Brain microvascular endothelial cell (primary cell): ENCODE results near the gene KDM2B.

Source experiments
- DNase-seq: peaks from one replicate; pipeline ENCODE4 v3.0.0-alpha.2; 2020
- H3K27ac ChIP-seq: fragments of 250-450 bp; sonication (Bioruptor Pico); 2 replicates; pipeline ENCODE4 v1.5.1; 2020; ENCODE audit warnings: mild to moderate bottlenecking, moderate library complexity
- H3K27me3 ChIP-seq: fragments of 250-450 bp; sonication (Bioruptor Pico); replicated peaks from 2 replicates; pipeline ENCODE4 v1.5.1; 2020; ENCODE audit warnings: mild to moderate bottlenecking
- H3K36me3 ChIP-seq: fragments of 250-450 bp; sonication (Bioruptor Pico); replicated peaks from 2 replicates; pipeline ENCODE4 v1.5.1; 2020; ENCODE audit warnings: mild to moderate bottlenecking
- H3K4me3 ChIP-seq: 2 replicates; pipeline ENCODE4 v1.5.1; 2011; ENCODE audit warnings: low read depth, mild to moderate bottlenecking, control low read depth, low read length, moderate library complexity
- in situ Hi-C: cut with HindIII; loops from 2 replicates; pipeline ENCODE4 v1.10.0; 2017; ENCODE audit warnings: low sequenced_read_pairs, low pct_ligation_motif_present
- TF ChIP-seq, protein P1 (sequence below): IDR thresholded peaks from 2 replicates; pipeline ENCODE4 v1.5.1; 2011; ENCODE audit warnings: low read depth, mild to moderate bottlenecking, moderate library complexity, low read length, control low read depth, inconsistent platforms; ENCODE audit errors: missing control alignments

Gene KDM2B

DNA sequence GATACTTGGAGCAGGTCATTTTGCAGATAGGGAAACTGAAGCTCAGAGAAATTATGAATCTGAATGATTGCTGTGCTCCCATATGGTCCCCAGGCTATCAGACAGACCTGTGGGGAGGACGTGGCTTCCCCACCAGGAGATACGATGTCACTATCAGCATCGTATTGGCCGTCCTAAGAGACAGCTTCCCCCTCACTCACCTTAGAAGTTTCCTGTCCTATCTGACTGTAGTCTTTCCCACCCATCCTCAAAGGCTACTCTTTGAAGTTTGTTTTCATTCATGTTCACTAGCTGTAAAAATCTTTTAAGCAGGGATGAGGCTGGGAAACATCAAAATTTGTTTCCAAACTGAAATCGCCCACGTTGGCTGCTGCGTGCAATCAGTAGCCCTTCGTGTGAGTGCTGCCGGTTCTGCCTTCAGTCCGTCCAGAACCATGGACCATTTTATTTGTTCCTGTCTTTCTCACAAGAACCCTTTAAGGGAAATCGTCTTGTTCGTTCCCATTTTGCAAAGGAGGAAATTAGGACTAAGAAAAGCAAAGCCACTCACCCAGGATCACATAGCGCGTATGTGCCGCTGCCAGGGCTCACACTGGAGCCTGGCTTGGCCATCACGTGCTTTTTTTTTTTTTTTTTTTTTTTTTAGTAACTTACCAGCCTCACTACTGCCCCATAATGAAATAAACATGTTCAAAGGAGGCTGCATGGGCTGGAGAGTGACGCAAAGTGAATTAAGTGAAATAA is 1.0 kb upstream of the KDM2B start:
- in situ Hi-C loops = no loop called here
- no peak for DNase-seq
- no peaks in the 10 kb centered on the region for H3K27me3 ChIP-seq
- peak overlapping the region; percentile 64 for H3K4me3 ChIP-seq
- H3K27ac ChIP-seq = no peak overlapping the region
- TF ChIP-seq, protein P1, sequence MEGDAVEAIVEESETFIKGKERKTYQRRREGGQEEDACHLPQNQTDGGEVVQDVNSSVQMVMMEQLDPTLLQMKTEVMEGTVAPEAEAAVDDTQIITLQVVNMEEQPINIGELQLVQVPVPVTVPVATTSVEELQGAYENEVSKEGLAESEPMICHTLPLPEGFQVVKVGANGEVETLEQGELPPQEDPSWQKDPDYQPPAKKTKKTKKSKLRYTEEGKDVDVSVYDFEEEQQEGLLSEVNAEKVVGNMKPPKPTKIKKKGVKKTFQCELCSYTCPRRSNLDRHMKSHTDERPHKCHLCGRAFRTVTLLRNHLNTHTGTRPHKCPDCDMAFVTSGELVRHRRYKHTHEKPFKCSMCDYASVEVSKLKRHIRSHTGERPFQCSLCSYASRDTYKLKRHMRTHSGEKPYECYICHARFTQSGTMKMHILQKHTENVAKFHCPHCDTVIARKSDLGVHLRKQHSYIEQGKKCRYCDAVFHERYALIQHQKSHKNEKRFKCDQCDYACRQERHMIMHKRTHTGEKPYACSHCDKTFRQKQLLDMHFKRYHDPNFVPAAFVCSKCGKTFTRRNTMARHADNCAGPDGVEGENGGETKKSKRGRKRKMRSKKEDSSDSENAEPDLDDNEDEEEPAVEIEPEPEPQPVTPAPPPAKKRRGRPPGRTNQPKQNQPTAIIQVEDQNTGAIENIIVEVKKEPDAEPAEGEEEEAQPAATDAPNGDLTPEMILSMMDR = no peak
- H3K36me3 ChIP-seq = no peaks in the 10 kb centered on the region

DNA sequence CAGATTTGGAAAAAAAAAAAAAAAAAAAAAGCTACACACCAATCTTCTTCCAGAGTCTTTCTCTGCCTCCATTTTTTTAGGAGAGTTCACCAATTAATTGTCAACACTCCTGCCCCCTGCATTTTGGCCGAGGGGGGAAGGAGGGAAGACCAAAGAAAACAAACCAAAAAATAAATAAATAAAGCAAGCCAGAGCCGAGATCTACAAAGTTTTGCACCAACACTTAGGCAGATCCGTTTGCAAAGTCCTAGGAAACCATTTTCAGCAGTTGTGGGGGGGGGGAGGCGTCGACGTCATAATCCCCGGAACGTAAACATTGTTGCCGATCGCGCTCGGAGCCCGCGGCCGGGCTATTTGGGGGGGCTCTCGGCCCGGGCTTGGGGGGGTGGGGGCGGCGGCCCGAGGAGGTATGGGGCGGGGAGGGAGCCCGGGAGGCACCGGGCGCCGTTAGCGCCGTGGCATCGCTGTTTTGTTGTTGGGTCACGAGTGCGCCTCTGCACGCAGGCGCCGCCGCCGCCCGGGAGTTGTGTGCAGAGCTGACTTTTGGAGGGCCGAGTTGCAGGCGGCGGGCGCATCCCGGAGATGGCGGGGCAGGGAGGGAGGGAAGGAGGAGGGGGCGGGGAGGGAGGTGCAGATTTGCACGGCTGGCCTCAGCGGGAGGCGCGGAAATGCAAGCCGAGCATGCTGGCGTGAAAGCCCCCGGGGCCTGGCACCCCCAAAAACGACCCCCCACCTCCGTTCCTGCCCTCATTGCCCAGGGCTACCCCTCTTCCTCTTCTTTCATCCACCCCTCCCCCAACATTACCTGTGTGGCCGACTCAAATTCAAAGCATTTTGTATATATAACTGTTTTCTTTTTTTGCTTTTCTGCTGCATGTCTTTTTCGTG is 598 bp downstream of the KDM2B start:
- DNase-seq = peak; percentile 41
- TF ChIP-seq, protein P1 = no peak
- H3K36me3 ChIP-seq = no peaks in the 10 kb centered on the region
- H3K27ac ChIP-seq = peak overlapping the region; percentile 66
- in situ Hi-C loops = no loop called here
- H3K4me3 ChIP-seq = peak overlapping the region; percentile 64
- no peaks in the 10 kb centered on the region for H3K27me3 ChIP-seq

DNA sequence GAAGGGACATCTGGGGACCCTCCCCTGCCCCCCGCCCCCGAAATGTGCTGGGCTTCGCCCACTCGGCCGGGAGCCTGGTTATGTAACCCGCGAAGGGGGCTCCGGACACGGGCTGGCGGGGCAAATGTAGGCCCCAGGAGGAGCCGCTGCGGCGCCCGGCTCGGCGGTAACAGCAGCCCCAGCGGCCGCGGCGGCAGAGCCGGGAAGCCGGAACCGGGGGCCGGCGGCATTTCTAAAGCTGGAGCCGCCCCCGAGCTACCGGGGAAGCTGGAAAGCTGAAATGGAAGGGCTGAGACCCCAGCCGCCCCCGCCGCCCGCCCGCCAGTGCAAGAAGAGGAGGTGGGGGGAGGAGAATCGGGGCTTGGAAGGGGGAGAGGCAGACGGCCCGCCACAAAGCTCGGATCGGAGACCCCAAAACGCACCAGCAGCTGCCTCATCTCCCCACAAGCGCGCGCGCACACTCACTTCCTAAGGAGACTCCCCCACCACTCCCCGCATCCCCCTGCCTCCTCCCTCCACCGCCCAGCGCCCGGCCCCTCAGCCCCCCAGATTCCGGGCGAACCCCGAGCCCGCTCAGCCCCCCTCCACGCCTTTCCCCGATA is 1.5 kb downstream of the KDM2B start:
- no peak for DNase-seq
- TF ChIP-seq, protein P1 = no peak
- peak overlapping the region; percentile 26 for H3K27ac ChIP-seq
- in situ Hi-C loops = no loop called here
- no peaks in the 10 kb centered on the region for H3K27me3 ChIP-seq
- no peaks in the 10 kb centered on the region for H3K36me3 ChIP-seq
- H3K4me3 ChIP-seq = peak overlapping the region; percentile 64

DNA sequence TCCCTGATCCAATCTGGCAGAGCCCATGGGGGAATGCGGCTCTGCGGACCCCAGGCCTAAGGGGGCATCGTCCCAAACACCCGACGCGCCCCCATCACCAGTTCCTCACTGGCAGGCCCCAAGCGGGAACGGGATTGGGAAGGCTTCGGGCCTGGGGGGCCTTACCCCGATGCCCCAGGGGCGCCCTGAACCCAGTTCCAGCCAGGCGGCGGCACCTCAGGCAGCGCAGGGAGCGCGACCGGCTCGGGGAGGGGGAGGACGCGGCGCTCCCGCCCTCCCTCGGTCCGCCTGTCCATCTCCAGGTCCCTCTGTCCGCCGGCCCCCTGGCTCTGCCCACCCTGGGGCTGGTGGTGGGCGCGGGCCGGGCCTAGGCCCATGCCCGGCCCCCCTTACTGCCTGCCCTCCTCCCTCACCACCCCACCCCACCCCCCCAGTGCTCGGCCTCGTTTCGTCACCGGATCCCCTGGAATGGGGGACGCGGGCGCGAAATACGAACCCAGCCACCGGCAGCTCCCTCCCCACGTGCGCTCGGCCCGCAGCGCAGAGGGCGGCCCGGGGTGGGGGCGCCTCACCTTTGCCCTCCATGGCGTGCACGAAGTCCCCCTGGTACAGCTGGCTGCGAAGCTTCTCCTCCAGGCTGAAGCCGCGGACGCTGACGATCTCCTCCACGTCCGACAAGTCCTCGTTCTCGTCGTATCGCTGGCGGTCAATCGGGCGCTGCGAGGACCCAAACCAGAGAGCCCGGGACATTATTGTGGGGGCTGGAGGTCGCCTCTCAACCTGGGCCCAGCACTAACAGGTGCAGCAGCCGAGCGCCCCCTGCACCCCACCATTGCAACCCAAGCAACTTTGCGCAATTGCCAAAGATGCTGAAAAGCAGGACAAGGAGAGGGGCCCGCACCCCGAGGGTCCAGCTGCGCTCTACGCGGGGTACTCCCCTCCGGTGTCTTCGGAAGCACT is 2.3 kb downstream of the KDM2B start:
- Histone ChIP-seq H3K36me3 (no peaks in the 10 kb centered on the region), H3K27me3 (no peaks in the 10 kb centered on the region), H3K27ac (peak overlapping the region; percentile 75), H3K4me3 (peak overlapping the region; percentile 64)
- TF ChIP-seq, protein P1 = no peak
- DNase-seq = no peak
- in situ Hi-C loops = no loop called here

DNA sequence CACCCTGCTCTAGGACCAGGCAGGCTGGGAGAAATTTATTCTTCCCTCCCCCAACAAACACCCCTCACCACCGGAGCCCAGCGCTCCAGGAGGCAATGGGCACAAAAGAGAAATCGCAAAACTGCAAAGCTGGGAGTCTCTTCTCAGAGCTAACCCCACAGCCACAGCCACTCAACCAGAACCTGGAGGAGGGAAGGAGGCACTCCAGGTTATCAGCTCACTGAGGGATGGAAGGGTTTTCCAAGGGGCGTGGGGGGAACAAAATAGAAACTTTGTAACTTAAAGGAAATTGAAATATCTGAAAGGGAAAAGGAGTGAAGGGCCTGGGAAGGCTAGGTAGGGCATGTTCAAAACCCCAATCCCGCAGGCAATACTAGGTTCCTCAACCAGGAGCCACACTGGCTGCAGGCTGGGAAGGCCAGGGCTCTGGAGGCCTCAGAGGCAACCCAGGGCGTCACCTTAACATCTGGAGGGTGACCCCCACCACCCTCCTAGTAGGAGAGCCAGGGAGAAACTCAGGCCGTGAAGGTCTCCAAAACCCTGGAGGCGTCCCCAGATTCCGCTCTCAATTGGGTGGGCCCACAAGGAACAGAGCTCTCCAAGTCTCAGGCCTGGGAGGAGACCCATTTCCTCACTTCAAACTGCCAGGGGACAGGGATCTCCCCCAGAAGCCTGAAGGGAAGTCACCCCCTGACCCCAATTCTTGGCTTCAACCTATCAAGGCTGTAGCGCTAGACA is 3.2 kb downstream of the KDM2B start:
- Histone ChIP-seq H3K27ac (peak overlapping the region; percentile 75), H3K27me3 (no peaks in the 10 kb centered on the region), H3K36me3 (no peaks in the 10 kb centered on the region), H3K4me3 (peak overlapping the region; percentile 64)
- TF ChIP-seq, protein P1 = no peak
- in situ Hi-C loops = no loop called here
- DNase-seq = no peak
